Fibroblast of skin of left biceps (primary cell): ENCODE results near the gene ONECUT3.

ENCODE experiments used
- DNase-seq, 2 experiments: peaks; one replicate each; pipeline ENCODE4 v3.0.0-alpha.2; 2013; ENCODE audit warnings: low read depth in 2 of 2

The ONECUT3 gene

GRCh38 chr19:1814833-1815604, 61.7 kb downstream of the ONECUT3 start:
- DNase-seq = no peak

GRCh38 chr19:1815605-1816529, 62.6 kb downstream of the ONECUT3 start:
- no peak for DNase-seq

GRCh38 chr19:1816530-1817298, 63.4 kb downstream of the ONECUT3 start:
- DNase-seq = no peak

GRCh38 chr19:1817553-1818179, 64.4 kb downstream of the ONECUT3 start:
- no peak for DNase-seq

GRCh38 chr19:1818549-1819195, 65.4 kb downstream of the ONECUT3 start:
- no peak for DNase-seq

- no peak for DNase-seq
Observed at GRCh38 chr19:1819341-1820255, 66.3 kb downstream of the ONECUT3 start.

GRCh38 chr19:1822210-1822609, 68.9 kb downstream of the ONECUT3 start:
- DNase-seq = no peak

- no peak for DNase-seq
Observed at GRCh38 chr19:1823020-1823419, 69.7 kb downstream of the ONECUT3 start.

GRCh38 chr19:1823539-1824251, 70.4 kb downstream of the ONECUT3 start:
- DNase-seq = no peak

- DNase-seq = no peak
Observed at GRCh38 chr19:1824252-1824622, 70.9 kb downstream of the ONECUT3 start.

- peak in 1 of 2 experiments; percentile 19 for DNase-seq
Observed at GRCh38 chr19:1825909-1826556, 72.7 kb downstream of the ONECUT3 start.

- DNase-seq = no peak
Observed at GRCh38 chr19:1826557-1827521, 73.5 kb downstream of the ONECUT3 start.

GRCh38 chr19:1827566-1828278, 74.4 kb downstream of the ONECUT3 start:
- DNase-seq = no peak

GRCh38 chr19:1828279-1829238, 75.3 kb downstream of the ONECUT3 start:
- DNase-seq = no peak

GRCh38 chr19:1829958-1830357, 76.7 kb downstream of the ONECUT3 start:
- no peak for DNase-seq

GRCh38 chr19:1830568-1830967, 77.3 kb downstream of the ONECUT3 start:
- no peak for DNase-seq
